Astrocyte of the cerebellum (primary cell): ENCODE measurements around the gene PLCB2.

ENCODE experiments used
- DNase-seq: peaks from one replicate; pipeline ENCODE4 v3.0.0-alpha.2; 2011; ENCODE audit warnings: low read depth
- H3K4me3 ChIP-seq: 2 replicates; pipeline ENCODE4 v1.5.1; 2011; ENCODE audit warnings: mild to moderate bottlenecking, low read depth, low read length, moderate library complexity
- in situ Hi-C: cut with HindIII; loops from 2 replicates; pipeline ENCODE4 v1.10.0; 2017; ENCODE audit warnings: low sequenced_read_pairs
- TF ChIP-seq, protein P1 (sequence below): IDR thresholded peaks from 2 replicates; pipeline ENCODE4 v1.5.1; 2012; ENCODE audit warnings: low read length, low read depth, moderate library complexity, mild to moderate bottlenecking; ENCODE audit errors: missing control alignments

Gene PLCB2

DNA sequence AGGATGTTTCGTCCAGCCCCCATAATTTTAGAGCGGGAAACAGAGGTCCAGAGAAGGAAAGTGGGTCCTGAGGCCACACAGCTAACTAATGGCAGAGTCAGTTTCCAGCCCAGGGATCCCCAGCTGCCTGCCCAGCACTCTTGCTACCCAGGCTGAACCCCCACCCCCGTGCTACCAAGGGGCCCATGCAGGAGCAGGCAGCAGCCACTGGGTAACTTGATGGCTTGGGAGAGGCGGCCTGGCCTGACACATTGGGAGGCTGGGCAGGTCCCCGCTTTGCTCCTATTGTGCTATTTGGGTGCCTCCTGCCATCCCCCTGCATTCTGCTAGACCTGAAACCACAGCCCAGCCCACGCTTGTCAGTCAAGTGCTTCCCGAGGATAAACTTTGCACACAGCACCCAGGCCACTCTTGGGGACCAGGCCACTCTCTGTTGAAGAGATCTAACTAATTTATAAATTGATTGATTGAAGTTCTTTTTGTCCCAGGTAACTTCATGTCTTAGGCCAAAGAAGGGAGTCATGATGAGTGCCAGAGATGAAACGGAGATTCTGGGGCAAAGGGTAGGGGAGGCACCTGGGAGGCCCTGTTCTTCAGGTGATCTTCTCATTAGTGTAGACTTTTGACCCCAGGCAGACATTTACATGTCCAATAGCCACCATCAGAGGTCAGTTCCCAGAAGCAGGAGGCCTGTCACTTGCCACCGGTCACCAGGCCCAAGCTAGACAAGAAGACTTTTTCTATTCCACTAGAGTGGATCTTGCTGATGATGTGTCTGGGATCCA is 61.9 kb downstream of the PLCB2 start:
- no peak for DNase-seq
- in situ Hi-C loops, result no loop called here
- no peak overlapping the region for H3K4me3 ChIP-seq
- TF ChIP-seq, protein P1, sequence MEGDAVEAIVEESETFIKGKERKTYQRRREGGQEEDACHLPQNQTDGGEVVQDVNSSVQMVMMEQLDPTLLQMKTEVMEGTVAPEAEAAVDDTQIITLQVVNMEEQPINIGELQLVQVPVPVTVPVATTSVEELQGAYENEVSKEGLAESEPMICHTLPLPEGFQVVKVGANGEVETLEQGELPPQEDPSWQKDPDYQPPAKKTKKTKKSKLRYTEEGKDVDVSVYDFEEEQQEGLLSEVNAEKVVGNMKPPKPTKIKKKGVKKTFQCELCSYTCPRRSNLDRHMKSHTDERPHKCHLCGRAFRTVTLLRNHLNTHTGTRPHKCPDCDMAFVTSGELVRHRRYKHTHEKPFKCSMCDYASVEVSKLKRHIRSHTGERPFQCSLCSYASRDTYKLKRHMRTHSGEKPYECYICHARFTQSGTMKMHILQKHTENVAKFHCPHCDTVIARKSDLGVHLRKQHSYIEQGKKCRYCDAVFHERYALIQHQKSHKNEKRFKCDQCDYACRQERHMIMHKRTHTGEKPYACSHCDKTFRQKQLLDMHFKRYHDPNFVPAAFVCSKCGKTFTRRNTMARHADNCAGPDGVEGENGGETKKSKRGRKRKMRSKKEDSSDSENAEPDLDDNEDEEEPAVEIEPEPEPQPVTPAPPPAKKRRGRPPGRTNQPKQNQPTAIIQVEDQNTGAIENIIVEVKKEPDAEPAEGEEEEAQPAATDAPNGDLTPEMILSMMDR, result no peak

DNA sequence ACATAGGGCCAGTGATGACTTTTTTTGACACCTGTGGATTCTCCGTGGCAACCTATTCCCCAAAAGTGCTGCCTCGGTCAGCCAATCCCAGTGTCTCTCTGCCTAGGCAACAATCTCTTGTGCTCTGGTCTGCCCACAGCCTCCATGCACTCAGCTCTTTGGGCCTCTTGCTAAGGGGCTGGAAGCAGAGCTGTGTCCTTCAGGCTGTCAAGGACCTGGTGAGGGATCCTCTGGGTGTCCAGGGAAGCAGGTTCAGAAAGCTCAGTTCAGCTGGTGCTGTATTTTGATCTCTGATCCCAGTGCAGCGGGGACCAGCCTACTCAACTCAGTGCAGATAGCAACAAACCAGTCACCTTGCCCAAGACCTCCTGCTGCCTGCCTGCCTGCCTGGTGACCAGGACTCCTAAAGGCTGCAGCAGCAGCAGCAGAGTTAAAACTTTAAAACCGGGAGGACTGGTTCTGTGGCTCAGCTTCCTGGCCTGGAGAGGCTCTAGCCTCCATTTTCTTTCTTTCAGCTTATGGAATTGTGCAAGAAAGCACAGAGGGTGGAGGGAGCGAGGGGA is 62.7 kb downstream of the PLCB2 start:
- H3K4me3 ChIP-seq, result no peak overlapping the region
- TF ChIP-seq, protein P1, result no peak
- in situ Hi-C loops, result no loop called here
- DNase-seq, result no peak

DNA sequence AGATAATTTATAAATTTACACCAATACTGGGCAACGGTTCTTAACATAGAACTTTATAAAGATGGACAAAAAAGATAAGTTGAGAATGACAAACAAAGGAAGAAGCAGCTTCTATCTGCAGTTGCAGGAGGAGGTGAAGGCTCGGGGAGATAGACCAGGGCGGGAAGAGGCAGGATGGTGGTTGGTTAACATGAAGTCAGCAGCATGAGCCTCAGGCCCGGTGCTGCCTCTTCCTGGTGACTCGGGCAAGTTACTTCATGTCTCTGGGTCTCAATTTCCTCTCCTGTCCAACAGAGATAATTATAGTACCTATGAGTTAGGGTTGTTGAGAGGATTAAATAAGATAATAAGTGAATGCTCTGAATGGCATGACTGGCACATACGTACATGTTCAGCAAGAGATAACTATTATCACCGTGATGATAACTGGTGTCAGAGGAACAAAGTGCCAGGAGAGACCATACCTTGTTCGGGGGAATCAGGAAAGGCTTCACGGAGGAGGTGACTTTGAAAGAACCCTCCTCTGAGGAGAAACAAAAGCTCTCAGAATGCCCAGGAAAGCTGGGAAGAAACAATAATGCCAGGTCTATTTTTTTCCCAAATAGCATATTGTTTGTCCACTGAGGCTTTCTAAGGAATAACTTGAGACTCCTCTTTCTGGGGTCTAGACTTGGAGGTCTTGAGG is 64.5 kb downstream of the PLCB2 start:
- TF ChIP-seq, protein P1, result no peak
- H3K4me3 ChIP-seq, result no peak overlapping the region
- DNase-seq, result no peak
- in situ Hi-C loops, result no loop called here

DNA sequence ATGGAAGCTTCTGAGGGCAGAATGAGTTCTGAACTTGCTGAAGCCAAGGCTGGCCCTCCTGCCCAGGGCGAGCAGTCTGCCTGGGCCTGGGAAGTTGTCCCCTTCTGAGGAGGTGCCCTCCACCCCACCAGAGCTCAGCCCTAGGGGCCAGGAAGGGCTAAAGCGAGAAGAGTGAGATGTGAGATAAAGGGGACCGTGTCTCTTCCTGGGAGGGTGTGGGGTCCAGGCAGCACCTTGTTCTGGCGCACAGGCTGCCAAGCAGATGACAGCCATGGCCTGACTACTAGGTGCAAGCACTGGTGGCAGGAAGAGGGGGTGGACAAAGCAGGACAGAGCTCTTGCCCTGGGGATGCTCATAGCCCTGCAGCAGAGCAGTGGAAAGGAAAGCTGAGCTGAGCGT is 65.1 kb downstream of the PLCB2 start:
- H3K4me3 ChIP-seq, result no peak overlapping the region
- TF ChIP-seq, protein P1, result no peak
- in situ Hi-C loops, result no loop called here
- DNase-seq, result no peak

DNA sequence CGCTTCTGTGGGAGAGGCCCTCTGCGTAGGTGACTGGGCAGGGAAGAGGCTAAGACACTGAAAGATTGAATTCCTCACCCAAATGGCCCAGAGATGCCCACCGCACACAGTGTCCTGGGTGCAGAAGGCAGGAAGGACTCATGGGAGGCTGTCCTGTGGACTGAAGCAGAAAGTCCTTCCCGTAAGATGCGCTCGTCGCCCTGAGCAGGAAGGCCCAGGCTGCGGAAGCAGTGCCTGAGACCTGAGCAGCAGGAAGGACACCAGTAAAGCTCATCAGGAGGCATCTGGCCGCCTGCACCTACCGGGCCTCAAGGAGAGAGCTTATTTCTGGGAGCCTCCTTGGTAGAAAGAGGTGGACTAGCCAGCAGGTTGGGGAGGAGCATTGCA is 65.5 kb downstream of the PLCB2 start:
- no peak overlapping the region for H3K4me3 ChIP-seq
- TF ChIP-seq, protein P1, result no peak
- DNase-seq, result no peak
- in situ Hi-C loops, result no loop called here

DNA sequence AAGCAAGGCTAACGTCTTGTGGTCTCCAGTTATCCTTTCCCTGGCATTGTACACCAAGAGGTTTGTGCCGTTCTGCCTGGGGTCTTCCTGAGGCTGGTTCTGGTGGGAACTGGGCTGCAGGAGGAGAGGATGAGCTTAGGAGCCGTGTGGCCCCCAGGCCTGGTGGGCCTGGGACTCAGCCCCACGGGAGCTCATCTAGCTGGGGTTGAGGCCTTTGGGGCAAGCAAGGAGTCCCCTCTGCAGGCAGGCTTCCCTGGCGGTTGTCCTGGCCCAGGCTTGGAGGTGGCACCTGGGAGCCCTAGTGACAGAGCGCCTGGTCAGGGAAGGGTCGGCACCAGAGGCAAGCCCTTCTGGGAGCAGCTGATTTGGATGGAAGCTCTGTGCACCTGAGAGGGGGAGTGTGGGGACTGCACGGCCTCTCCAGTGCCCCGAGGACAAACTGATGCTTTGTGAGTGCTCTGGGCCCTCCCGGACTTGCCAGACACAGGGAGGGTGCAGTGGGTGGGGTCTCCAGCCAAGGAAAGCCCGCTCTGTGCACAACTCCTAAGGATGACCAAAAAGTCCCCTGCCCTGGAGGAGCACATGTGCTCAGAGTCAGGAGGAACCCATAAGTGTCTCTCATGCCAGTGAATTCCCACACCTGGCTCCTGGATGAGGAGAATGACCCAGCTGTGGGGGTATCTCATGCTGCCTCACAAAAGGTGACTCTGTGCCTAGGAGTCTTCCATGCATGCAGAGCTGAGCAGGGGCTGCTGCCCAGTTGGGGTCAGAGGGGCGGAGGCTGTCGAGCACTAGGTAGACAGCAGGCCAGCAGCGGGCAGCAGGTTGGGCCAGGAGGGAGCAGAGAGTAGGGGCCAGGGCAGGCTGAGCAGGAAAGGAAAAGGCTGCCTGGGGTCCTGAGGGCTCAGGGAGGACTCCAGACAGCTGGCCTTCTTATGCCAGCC is 66.2 kb downstream of the PLCB2 start:
- in situ Hi-C loops, result no loop called here
- TF ChIP-seq, protein P1, result no peak
- no peak for DNase-seq
- H3K4me3 ChIP-seq, result no peak overlapping the region
